ENCODE data around the gene ARAP1. TPM values are rescaled to one million over a fixed set of nuclear protein-coding genes. Genes with fewer than 3 reads are reported as not detected.

The ARAP1 gene
- polyA plus RNA-seq, 1 donor from 2014 or later, result 3.5 TPM

GRCh38 chr11:72745511-72745910, 6.7 kb downstream of the ARAP1 start:
- H3K9ac ChIP-seq (ENCODE audit: low read length), result no peak overlapping the region
- H3K27ac ChIP-seq (ENCODE audit: low read length), result no peak overlapping the region
- H4K20me1 ChIP-seq (ENCODE audit: insufficient read depth), result no peaks in the 10 kb centered on the region
- no peaks in the 10 kb centered on the region for H3K9me2 ChIP-seq (ENCODE audit: insufficient read depth, low read length)
- no peak overlapping the region for H3K4me2 ChIP-seq (ENCODE audit: low read length)
- TF ChIP-seq REST (IDR thresholded peaks at IDR 0.05; ENCODE audit: borderline replicate concordance), result no peak
- no peak for TF ChIP-seq RAD21 (conservative IDR thresholded peaks at IDR 0.05)
- no peak for TF ChIP-seq CTCF (IDR thresholded peaks at IDR 0.05; ENCODE audit: poor library complexity, severe bottlenecking)
- TF ChIP-seq EZH2 (IDR thresholded peaks at IDR 0.05; ENCODE audit: borderline replicate concordance, insufficient read depth, low read length, poor library complexity, severe bottlenecking), result no peak
- no peak for TF ChIP-seq POLR2AphosphoS5 (IDR thresholded peaks at IDR 0.05)
- TF ChIP-seq EP300 (conservative IDR thresholded peaks at IDR 0.05; ENCODE audit: poor library complexity, severe bottlenecking), result no peak
- no peak for TF ChIP-seq SMC3 (conservative IDR thresholded peaks at IDR 0.05; ENCODE audit: poor library complexity)
- TF ChIP-seq TAF1 (IDR thresholded peaks at IDR 0.05; ENCODE audit: low read depth), result no peak
- TF ChIP-seq MXI1 (conservative IDR thresholded peaks at IDR 0.05; ENCODE audit: poor library complexity, severe bottlenecking), result no peak
- H3K36me3 ChIP-seq (ENCODE audit: insufficient read depth, low read length), result no peaks in the 10 kb centered on the region
- H3K27me3 ChIP-seq (ENCODE audit: insufficient read depth, low read depth, low read length), result no peaks in the 10 kb centered on the region
- H3K4me3 ChIP-seq (ENCODE audit: low read length), result no peak overlapping the region
- H3K79me2 ChIP-seq (replicated peaks; ENCODE audit: insufficient read depth, low read length), result no peaks in the 10 kb centered on the region
- no peaks in the 10 kb centered on the region for H3F3A ChIP-seq (ENCODE audit: insufficient read depth, low read length, poor library complexity, severe bottlenecking)
- H3K9me3 ChIP-seq (ENCODE audit: low read length), result no peaks in the 10 kb centered on the region
- no peak overlapping the region for H2AFZ ChIP-seq (ENCODE audit: low read depth, low read length)

- Histone ChIP-seq H3K9me3 (ENCODE audit: low read length) (no peaks in the 10 kb centered on the region), H4K20me1 (ENCODE audit: insufficient read depth) (no peaks in the 10 kb centered on the region), H3K9ac (ENCODE audit: low read length) (no peak overlapping the region), H3K9me2 (ENCODE audit: insufficient read depth, low read length) (no peaks in the 10 kb centered on the region), H3K36me3 (ENCODE audit: insufficient read depth, low read length) (no peaks in the 10 kb centered on the region), H3K27ac (ENCODE audit: low read length) (no peak overlapping the region), H3K4me3 (ENCODE audit: low read length) (no peak overlapping the region), H3K79me2 (replicated peaks; ENCODE audit: insufficient read depth, low read length) (no peaks in the 10 kb centered on the region), H3K4me2 (ENCODE audit: low read length) (no peak overlapping the region), H3F3A (ENCODE audit: insufficient read depth, low read length, poor library complexity, severe bottlenecking) (no peaks in the 10 kb centered on the region), H3K27me3 (ENCODE audit: insufficient read depth, low read depth, low read length) (no peaks in the 10 kb centered on the region), H2AFZ (ENCODE audit: low read depth, low read length) (no peak overlapping the region)
- TF ChIP-seq EZH2 (IDR thresholded peaks at IDR 0.05; ENCODE audit: borderline replicate concordance, insufficient read depth, low read length, poor library complexity, severe bottlenecking) (no peak), EP300 (conservative IDR thresholded peaks at IDR 0.05; ENCODE audit: poor library complexity, severe bottlenecking) (no peak), SMC3 (conservative IDR thresholded peaks at IDR 0.05; ENCODE audit: poor library complexity) (no peak), TAF1 (IDR thresholded peaks at IDR 0.05; ENCODE audit: low read depth) (no peak), CTCF (IDR thresholded peaks at IDR 0.05; ENCODE audit: poor library complexity, severe bottlenecking) (no peak), POLR2AphosphoS5 (IDR thresholded peaks at IDR 0.05) (no peak), RAD21 (conservative IDR thresholded peaks at IDR 0.05) (no peak), REST (IDR thresholded peaks at IDR 0.05; ENCODE audit: borderline replicate concordance) (no peak), MXI1 (conservative IDR thresholded peaks at IDR 0.05; ENCODE audit: poor library complexity, severe bottlenecking) (no peak)
Measured at GRCh38 chr11:72744474-72744873, 7.7 kb downstream of the ARAP1 start.

Data from neural cell (in vitro differentiated cells).